ENCODE measurements around the gene UBE2N.

DNA sequence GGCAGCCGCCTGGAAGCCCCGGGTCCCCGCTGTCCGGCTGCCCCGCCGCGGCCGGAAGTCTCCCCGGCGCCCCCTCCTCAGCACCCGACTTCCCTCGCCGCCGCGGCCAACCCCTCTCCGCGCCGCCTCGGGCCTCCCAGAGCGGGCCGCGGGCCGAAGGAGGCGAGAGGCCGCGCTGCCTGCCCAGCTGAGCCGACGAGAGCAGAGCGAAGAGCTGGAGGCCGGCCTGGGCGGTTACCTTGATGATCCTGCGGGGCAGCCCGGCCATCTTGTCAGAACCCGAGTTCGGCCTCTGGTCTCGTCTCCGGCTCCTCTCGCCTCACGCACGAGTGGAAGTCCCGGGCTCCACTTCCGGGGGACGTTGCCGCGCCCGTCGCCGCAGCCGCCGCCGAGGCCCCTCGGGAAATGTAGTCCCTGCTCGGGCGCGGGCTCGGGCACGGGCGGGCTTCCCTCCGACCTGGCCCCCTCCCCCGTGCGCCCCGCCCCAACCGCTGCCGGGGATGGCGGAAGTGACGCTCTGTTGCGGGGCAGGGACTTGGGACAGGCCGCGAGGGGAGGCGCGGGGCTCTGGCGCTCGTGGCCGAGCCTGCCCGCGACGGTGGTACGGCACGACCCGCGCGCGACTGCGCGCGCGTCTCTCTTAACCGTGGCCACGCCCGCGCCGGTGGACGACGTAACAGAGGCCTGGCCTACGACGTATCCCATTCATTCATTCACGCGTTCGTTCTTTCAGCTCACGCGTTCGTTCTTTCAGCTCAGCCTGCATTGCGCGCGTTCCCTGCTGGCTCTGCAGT, at the start of gene UBE2N:
- TF ChIP-seq CEBPB (IDR thresholded peaks at IDR 0.05) (no peak), YY1 (IDR thresholded peaks at IDR 0.05; ENCODE audit: low read depth) (peak; percentile 86), RAD21 (IDR thresholded peaks at IDR 0.05; ENCODE audit: low read depth) (no peak)
